ENCODE results near the gene SERAC1.

Gene SERAC1

GRCh38 chr6:158070513-158070912 is 97.5 kb downstream of the SERAC1 start:
- ATAC-seq, result no peak
- TF ChIP-seq OSR1 (CRISPR knock-in tag; IDR thresholded peaks at IDR 0.05) (no peak), ZNF8 (CRISPR knock-in tag; IDR thresholded peaks at IDR 0.05) (no peak), ZFP3 (CRISPR knock-in tag; IDR thresholded peaks at IDR 0.05) (no peak), ISL1 (CRISPR knock-in tag; IDR thresholded peaks at IDR 0.05) (no peak), CREB5 (CRISPR knock-in tag; IDR thresholded peaks at IDR 0.05; ENCODE audit: low read depth) (no peak), RARB (CRISPR knock-in tag; IDR thresholded peaks at IDR 0.05) (no peak), TSHZ2 (CRISPR knock-in tag; IDR thresholded peaks at IDR 0.05) (no peak), CSRNP3 (CRISPR knock-in tag; IDR thresholded peaks at IDR 0.05) (no peak), POU6F1 (CRISPR knock-in tag; IDR thresholded peaks at IDR 0.05; ENCODE audit: borderline replicate concordance, low read depth) (no peak), PATZ1 (CRISPR knock-in tag; IDR thresholded peaks at IDR 0.05; ENCODE audit: borderline replicate concordance) (no peak), BACH2 (CRISPR knock-in tag; IDR thresholded peaks at IDR 0.05; ENCODE audit: borderline replicate concordance) (no peak), TOX (CRISPR knock-in tag; IDR thresholded peaks at IDR 0.05; ENCODE audit: borderline replicate concordance) (no peak), ZFP30 (CRISPR knock-in tag; IDR thresholded peaks at IDR 0.05) (no peak), PPARA (CRISPR knock-in tag; IDR thresholded peaks at IDR 0.05; ENCODE audit: borderline replicate concordance) (no peak), ESRRG (CRISPR knock-in tag; IDR thresholded peaks at IDR 0.05) (no peak), CSDC2 (CRISPR knock-in tag; IDR thresholded peaks at IDR 0.05) (no peak), TCF4 (CRISPR knock-in tag; IDR thresholded peaks at IDR 0.05; ENCODE audit: borderline replicate concordance) (no peak), ZC3H10 (CRISPR knock-in tag; IDR thresholded peaks at IDR 0.05) (no peak), GLIS3 (CRISPR knock-in tag; IDR thresholded peaks at IDR 0.05) (no peak), ZNF565 (CRISPR knock-in tag; conservative IDR thresholded peaks at IDR 0.05; ENCODE audit: low read depth) (no peak)

GRCh38 chr6:158069800-158070195 is 98.3 kb downstream of the SERAC1 start:
- TF ChIP-seq TOX (CRISPR knock-in tag; IDR thresholded peaks at IDR 0.05; ENCODE audit: borderline replicate concordance), result no peak
- no peak for TF ChIP-seq ESRRG (CRISPR knock-in tag; IDR thresholded peaks at IDR 0.05)
- TF ChIP-seq PPARA (CRISPR knock-in tag; IDR thresholded peaks at IDR 0.05; ENCODE audit: borderline replicate concordance), result no peak
- TF ChIP-seq ISL1 (CRISPR knock-in tag; IDR thresholded peaks at IDR 0.05), result no peak
- TF ChIP-seq CSDC2 (CRISPR knock-in tag; IDR thresholded peaks at IDR 0.05), result no peak
- no peak for TF ChIP-seq POU6F1 (CRISPR knock-in tag; IDR thresholded peaks at IDR 0.05; ENCODE audit: borderline replicate concordance, low read depth)
- TF ChIP-seq TCF4 (CRISPR knock-in tag; IDR thresholded peaks at IDR 0.05; ENCODE audit: borderline replicate concordance), result no peak
- TF ChIP-seq ZC3H10 (CRISPR knock-in tag; IDR thresholded peaks at IDR 0.05), result no peak
- TF ChIP-seq RARB (CRISPR knock-in tag; IDR thresholded peaks at IDR 0.05), result no peak
- ATAC-seq, result no peak
